Kidney (tissue), 14 donors: ENCODE measurements around the gene CHIT1. TPM values are rescaled to one million over a fixed set of nuclear protein-coding genes. Genes with fewer than 3 reads are reported as not detected.

Experiments used
- DNase-seq, 5 donors: peaks; one replicate each; pipeline ENCODE4 v3.0.0-alpha.2; 2013 to 2020
- FAIRE-seq: peaks from 2 replicates; lab custom pipeline; 2012; peaks lifted over from hg19 to GRCh38; lab: Jason Lieb, UNC
- H3K27ac ChIP-seq, 2 donors: one replicate each; pipeline ENCODE4 v1.7.0; 2013; ENCODE audit warnings: low read depth in 2 of 2, low read length in 2 of 2, inconsistent platforms in 1 of 2
- H3K27me3 ChIP-seq: one replicate; pipeline ENCODE4 v1.7.1; 2013; ENCODE audit warnings: low read length, inconsistent platforms; ENCODE audit not compliant: control insufficient read depth, insufficient read depth
- H3K36me3 ChIP-seq, 3 donors: one replicate each; pipeline versions ENCODE4 v1.7.0 to v1.7.1; 2013; ENCODE audit warnings: low read length in 3 of 3, control low read depth in 1 of 3, inconsistent platforms in 1 of 3; ENCODE audit not compliant: insufficient read depth in 3 of 3, control insufficient read depth in 2 of 3
- H3K4me1 ChIP-seq, 3 donors: one replicate each; pipeline versions ENCODE4 v1.7.0 to v1.7.1; 2013; ENCODE audit warnings: low read length in 3 of 3, inconsistent platforms in 1 of 3, low read depth in 1 of 3; ENCODE audit not compliant: control insufficient read depth in 2 of 3, insufficient read depth in 2 of 3
- H3K4me3 ChIP-seq, 3 donors: one replicate each; pipeline versions ENCODE4 v1.7.0 to v1.8.1; 2013; ENCODE audit warnings: low read length in 3 of 3, control low read depth in 1 of 3, inconsistent platforms in 1 of 3
- H3K9ac ChIP-seq, 3 donors: one replicate each; pipeline versions ENCODE4 v1.7.0 to v1.7.1; 2013; ENCODE audit warnings: low read length in 3 of 3, control low read depth in 1 of 3, inconsistent platforms in 1 of 3
- H3K9me3 ChIP-seq, 3 donors: one replicate each; pipeline versions ENCODE4 v1.7.0 to v1.7.1; 2013; ENCODE audit warnings: low read length in 3 of 3, control low read depth in 1 of 3, inconsistent platforms in 1 of 3; ENCODE audit not compliant: control insufficient read depth in 2 of 3, insufficient read depth in 1 of 3
- intact Hi-C: fragments of 100-400 bp; cut with DNase I; formaldehyde crosslinking; loops from one replicate; pipeline ENCODE4 v1.11.1; 2022
- polyA plus RNA-seq: library from polyadenylated mRNA; stranded (reverse); fragments of 350-450 nt; fragmentation: Illumina TruSeq; extraction: RNeasy Lipid Tissue Mini Kit (QIAGEN cat#74804); gene quantifications from one replicate; pipeline ENCODE4 v1.2.3, GENCODE V29; 2014; ENCODE audit warnings: low read depth, low replicate concordance; ENCODE audit not compliant: insufficient read depth
- total RNA-seq: library from RNA; stranded (reverse); fragmentation: NEBNext Ultra II Directional; extraction: Animal tissue kit (Norgen Biotek cat#: 25700); gene quantifications from one replicate; pipeline ENCODE4 v1.2.1, GENCODE V29; 2021
- TF ChIP-seq, protein P1 (sequence below): IDR thresholded peaks from 3 replicates; pipeline ENCODE4 v1.5.1; 2012; ENCODE audit warnings: mild to moderate bottlenecking, moderate library complexity, borderline replicate concordance; ENCODE audit not compliant: insufficient read depth; ENCODE audit errors: extremely low read depth
- donor health status: control.
- donor health status: control.
- donor health status: control.
- donor health status: control.
- donor health status: control.
- donor health status: DM: yes; HTN: yes; CAD: no.
- donor health status: Normal renal cell carcinoma (clear cell type).

CHIT1 gene
- total and polyA plus RNA-seq, 2 donors from 2014 or later: 1.1 TPM; not detected in 1

GRCh38 chr1:203272633-203273205 lies 43.2 kb upstream of the CHIT1 start:
- intact Hi-C loops: loop anchor here (5.0 to 10.0 kb wide), 2 partner anchors 60 to 222 kb away; partner anchors contain the start of gene OPTC
- no peak for FAIRE-seq
- H3K9ac ChIP-seq: no peak overlapping the region
- TF ChIP-seq, protein P1, sequence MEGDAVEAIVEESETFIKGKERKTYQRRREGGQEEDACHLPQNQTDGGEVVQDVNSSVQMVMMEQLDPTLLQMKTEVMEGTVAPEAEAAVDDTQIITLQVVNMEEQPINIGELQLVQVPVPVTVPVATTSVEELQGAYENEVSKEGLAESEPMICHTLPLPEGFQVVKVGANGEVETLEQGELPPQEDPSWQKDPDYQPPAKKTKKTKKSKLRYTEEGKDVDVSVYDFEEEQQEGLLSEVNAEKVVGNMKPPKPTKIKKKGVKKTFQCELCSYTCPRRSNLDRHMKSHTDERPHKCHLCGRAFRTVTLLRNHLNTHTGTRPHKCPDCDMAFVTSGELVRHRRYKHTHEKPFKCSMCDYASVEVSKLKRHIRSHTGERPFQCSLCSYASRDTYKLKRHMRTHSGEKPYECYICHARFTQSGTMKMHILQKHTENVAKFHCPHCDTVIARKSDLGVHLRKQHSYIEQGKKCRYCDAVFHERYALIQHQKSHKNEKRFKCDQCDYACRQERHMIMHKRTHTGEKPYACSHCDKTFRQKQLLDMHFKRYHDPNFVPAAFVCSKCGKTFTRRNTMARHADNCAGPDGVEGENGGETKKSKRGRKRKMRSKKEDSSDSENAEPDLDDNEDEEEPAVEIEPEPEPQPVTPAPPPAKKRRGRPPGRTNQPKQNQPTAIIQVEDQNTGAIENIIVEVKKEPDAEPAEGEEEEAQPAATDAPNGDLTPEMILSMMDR: no peak
- no peaks in the 10 kb centered on the region for H3K36me3 ChIP-seq
- H3K27me3 ChIP-seq: no peaks in the 10 kb centered on the region
- H3K9me3 ChIP-seq: no peaks in the 10 kb centered on the region
- peak overlapping the region in 1 of 3 donors; percentile 5 for H3K4me3 ChIP-seq
- H3K4me1 ChIP-seq: peaks cover 0 to 14% (median 2%) of the 10 kb centered on the region in 3 donors
- DNase-seq: peak in 2 of 5 donors; percentile 8 to 81
- peak overlapping the region; percentile 0 to 33 for H3K27ac ChIP-seq

- H3K9ac ChIP-seq: no peak overlapping the region
These were observed 42.6 kb upstream of the CHIT1 start for GRCh38 chr1:203271962-203272632.

DNA sequence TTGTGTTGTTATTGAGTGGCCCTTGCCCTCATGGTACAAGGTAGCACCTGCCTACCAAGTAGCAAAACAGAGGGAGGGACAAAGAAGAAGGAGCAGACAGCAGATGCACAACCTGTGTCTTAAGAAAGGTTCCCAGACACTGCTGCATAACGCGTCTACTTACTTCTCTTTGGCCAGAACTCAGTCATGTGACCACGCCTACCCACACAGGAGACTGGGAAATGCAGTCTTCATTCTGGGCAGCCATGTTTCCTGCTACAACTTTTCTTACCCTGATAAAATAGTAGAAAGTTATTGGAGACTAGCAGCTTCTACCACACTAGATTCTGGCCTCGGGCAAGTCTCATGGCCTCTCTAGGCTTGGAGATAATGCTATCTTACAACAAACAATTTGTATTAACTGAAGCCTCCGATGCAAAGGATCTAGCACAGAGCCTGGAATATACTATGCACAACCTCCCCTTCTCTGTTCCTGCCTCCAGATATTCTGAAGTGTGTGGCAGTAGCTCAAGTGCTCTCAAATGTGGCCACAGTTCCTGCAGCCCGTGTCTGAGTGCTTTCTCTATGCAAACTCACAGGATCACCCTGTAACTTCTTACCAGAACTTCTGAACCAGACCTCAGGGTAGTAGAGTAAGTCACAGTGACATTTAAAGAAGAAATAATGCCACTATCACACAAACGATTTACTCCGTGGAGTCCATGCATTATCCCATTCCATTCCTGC lies 41.7 kb upstream of the CHIT1 start:
- H3K27ac ChIP-seq: no peak overlapping the region
- no peak for FAIRE-seq
- no peaks in the 10 kb centered on the region for H3K36me3 ChIP-seq
- TF ChIP-seq, protein P1: peak; percentile 10
- no peaks in the 10 kb centered on the region for H3K27me3 ChIP-seq
- DNase-seq: peak in 4 of 5 donors; percentile 64 to 82 (median 72)
- peaks cover 0 to 12% (median 2%) of the 10 kb centered on the region in 3 donors for H3K4me1 ChIP-seq
- no peak overlapping the region for H3K4me3 ChIP-seq
- intact Hi-C loops: loop anchor here (5.0 to 10.0 kb wide), 2 partner anchors 61 to 224 kb away; partner anchors contain the start of gene OPTC
- no peak overlapping the region for H3K9ac ChIP-seq
- no peaks in the 10 kb centered on the region for H3K9me3 ChIP-seq

More at GRCh38 chr1:203271962-203272632, 42.6 kb upstream of the CHIT1 start:
- DNase-seq (peak in 3 of 5 donors; percentile 44 to 75 (median 74)), FAIRE-seq (no peak)
- no peak overlapping the region for H3K4me3 ChIP-seq
- no peaks in the 10 kb centered on the region for H3K9me3 ChIP-seq
- intact Hi-C loops: loop anchor here (5.0 to 10.0 kb wide), 2 partner anchors 60 to 223 kb away; partner anchors contain the start of gene OPTC
- peaks cover 0 to 12% (median 2%) of the 10 kb centered on the region in 3 donors for H3K4me1 ChIP-seq
- no peaks in the 10 kb centered on the region for H3K27me3 ChIP-seq
- TF ChIP-seq, protein P1: no peak
- H3K27ac ChIP-seq: no peak overlapping the region
- H3K36me3 ChIP-seq: no peaks in the 10 kb centered on the region
